WTC11 (cell line): Measurements from ENCODE around the gene KLHL22.

Experiments used
- CTCF ChIP-seq: fragments of 200-600 bp; IDR thresholded peaks from 2 replicates; pipeline ENCODE4 v1.8.0; 2022; ENCODE audit warnings: antibody characterized with exemption
- MXD4 ChIP-seq: fragments of 250-450 bp; sonication (Bioruptor Pico); IDR thresholded peaks from 2 replicates; pipeline ENCODE4 v1.8.0; 2021; ENCODE audit warnings: mild to moderate bottlenecking, moderate library complexity, borderline replicate concordance
- RELA ChIP-seq: sonication (generic); formaldehyde crosslinking; IDR thresholded peaks from 2 replicates; pipeline ENCODE4 v1.8.1; 2022; ENCODE audit warnings: missing genetic modification reagents, mild to moderate bottlenecking, borderline replicate concordance
- ZNF138 ChIP-seq: sonication (generic); formaldehyde crosslinking; conservative IDR thresholded peaks from 2 replicates; pipeline ENCODE4 v1.8.1; 2022; ENCODE audit warnings: mild to moderate bottlenecking, moderate library complexity, missing genetic modification reagents

- TF ChIP-seq CTCF = no peak
- no peak for TF ChIP-seq ZNF138
- no peak for TF ChIP-seq MXD4 (CRISPR knock-in tag)
- no peak for TF ChIP-seq RELA
These were observed 94.8 kb downstream of the KLHL22 start for GRCh38 chr22:20400606-20401375.
